ENCODE data around the gene BHLHE23. TPM values are rescaled to one million over a fixed set of nuclear protein-coding genes. Genes with fewer than 3 reads are reported as not detected.

BHLHE23 gene
- total and polyA plus RNA-seq, 2 donors (not counting 1 experiment from before 2014, with no cell fraction given) = not detected

DNA sequence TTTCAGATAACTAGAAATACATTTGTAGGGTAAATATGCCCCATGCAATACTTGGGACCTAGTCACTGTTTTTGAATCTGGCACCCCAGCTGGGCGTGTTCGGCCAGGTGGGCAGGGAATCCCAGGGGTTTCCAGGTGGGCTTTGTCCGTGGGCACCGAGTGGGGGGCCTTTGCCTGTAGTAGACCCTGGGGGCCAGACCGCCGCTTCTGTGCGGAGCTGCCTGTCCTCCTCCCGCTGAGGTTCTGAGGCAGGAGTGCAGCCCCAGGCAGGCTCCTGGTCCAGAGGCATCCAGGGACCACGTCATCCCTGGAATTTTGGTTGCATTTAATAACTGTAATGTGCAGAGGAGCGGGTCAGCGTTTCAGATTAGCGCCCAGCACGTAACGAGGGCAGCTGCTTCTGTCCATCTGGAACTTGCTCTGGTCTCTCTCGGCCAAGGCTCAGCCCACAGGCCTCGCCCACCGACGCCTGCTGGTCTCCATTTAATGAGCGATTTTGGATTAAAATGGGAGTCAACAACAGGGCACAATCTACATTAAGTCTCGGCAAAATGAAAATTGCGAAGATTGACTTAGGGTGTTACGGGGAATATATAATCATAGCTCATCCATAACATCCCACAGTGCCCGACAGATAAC lies 12.8 kb downstream of the BHLHE23 start:
- H2AFZ ChIP-seq (ENCODE audit: low read length) = no peak overlapping the region
- H3K4me3 ChIP-seq (replicated peaks in 1 of 4; ENCODE audit: control extremely low read depth in 1 of 4, insufficient read depth in 1 of 4, low read depth in 3 of 4, low read length in 4 of 4) = no peak overlapping the region
- no peaks in the 10 kb centered on the region for H3K36me3 ChIP-seq (ENCODE audit: control insufficient read depth, insufficient read depth, low read length)
- no peaks in the 10 kb centered on the region for H3K4me1 ChIP-seq (ENCODE audit: control insufficient read depth, extremely low read depth, insufficient read depth, low read length)
- no peaks in the 10 kb centered on the region for H4K20me1 ChIP-seq (ENCODE audit: control insufficient read depth, extremely low read depth, insufficient read depth, low read length)
- H3K27me3 ChIP-seq (ENCODE audit: control insufficient read depth, insufficient read depth, low read length) = peaks cover 10% of the 10 kb centered on the region
- no peak overlapping the region for H3K4me2 ChIP-seq (ENCODE audit: extremely low read depth, insufficient read depth, low read length)
- TF ChIP-seq EZH2 (IDR thresholded peaks at IDR 0.05; ENCODE audit: low read length, missing control alignments) (no peak), CTCF (conservative IDR thresholded peaks at IDR 0.05 in 1 of 2, IDR thresholded peaks at IDR 0.05 in 1 of 2; ENCODE audit: low read depth in 1 of 2, low read length in 2 of 2) (no peak)
- DNase-seq (ENCODE audit: low read depth in 2 of 2) = no peak
- no peaks in the 10 kb centered on the region for H3K9me3 ChIP-seq (ENCODE audit: control insufficient read depth, insufficient read depth, low read depth, low read length)
- no peaks in the 10 kb centered on the region for H3K79me2 ChIP-seq (ENCODE audit: control insufficient read depth, insufficient read depth, low read length)
- H3K27ac ChIP-seq (ENCODE audit: insufficient read depth, low read length) = no peak overlapping the region
- no peak overlapping the region for H3K9ac ChIP-seq (ENCODE audit: insufficient read depth, low read length)

DNA sequence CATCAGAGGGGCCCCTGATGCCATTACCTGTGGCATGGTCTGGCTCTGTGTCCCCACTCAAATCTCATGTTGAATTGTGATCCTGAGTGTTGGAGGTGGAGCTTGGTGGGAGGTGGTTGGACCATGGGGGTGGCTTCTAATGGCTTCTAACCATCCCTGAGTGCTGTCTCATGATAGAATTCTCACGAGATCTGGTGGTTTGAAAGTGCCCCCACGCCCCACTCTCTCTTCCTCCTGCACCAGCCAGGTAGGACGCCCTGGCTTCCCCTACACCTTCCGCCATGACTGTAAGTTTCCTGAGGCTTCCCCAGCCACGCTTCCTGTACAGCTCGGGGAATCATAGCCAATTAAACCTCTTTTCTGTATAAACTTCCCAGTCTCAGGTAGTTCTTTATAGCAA lies 14.9 kb downstream of the BHLHE23 start:
- Histone ChIP-seq H4K20me1 (ENCODE audit: control insufficient read depth, extremely low read depth, insufficient read depth, low read length) (no peaks in the 10 kb centered on the region), H3K4me1 (ENCODE audit: control insufficient read depth, extremely low read depth, insufficient read depth, low read length) (no peaks in the 10 kb centered on the region), H3K27ac (ENCODE audit: insufficient read depth, low read length) (no peak overlapping the region), H3K79me2 (ENCODE audit: control insufficient read depth, insufficient read depth, low read length) (no peaks in the 10 kb centered on the region), H3K4me3 (replicated peaks in 1 of 4; ENCODE audit: control extremely low read depth in 1 of 4, insufficient read depth in 1 of 4, low read depth in 3 of 4, low read length in 4 of 4) (no peak overlapping the region), H2AFZ (ENCODE audit: low read length) (no peak overlapping the region), H3K9me3 (ENCODE audit: control insufficient read depth, insufficient read depth, low read depth, low read length) (no peaks in the 10 kb centered on the region), H3K27me3 (ENCODE audit: control insufficient read depth, insufficient read depth, low read length) (peaks cover 10% of the 10 kb centered on the region), H3K9ac (ENCODE audit: insufficient read depth, low read length) (no peak overlapping the region), H3K36me3 (ENCODE audit: control insufficient read depth, insufficient read depth, low read length) (no peaks in the 10 kb centered on the region), H3K4me2 (ENCODE audit: extremely low read depth, insufficient read depth, low read length) (no peak overlapping the region)
- TF ChIP-seq CTCF (conservative IDR thresholded peaks at IDR 0.05 in 1 of 2, IDR thresholded peaks at IDR 0.05 in 1 of 2; ENCODE audit: low read depth in 1 of 2, low read length in 2 of 2) (no peak), EZH2 (IDR thresholded peaks at IDR 0.05; ENCODE audit: low read length, missing control alignments) (no peak)
- DNase-seq (ENCODE audit: low read depth in 2 of 2) = no peak

- H3K27me3 ChIP-seq (ENCODE audit: control insufficient read depth, insufficient read depth, low read length) = peaks cover 12% of the 10 kb centered on the region
These were observed 15.5 kb downstream of the BHLHE23 start for GRCh38 chr20:62991196-62991807.

More at GRCh38 chr20:62991196-62991807, 15.5 kb downstream of the BHLHE23 start:
- H3K79me2 ChIP-seq (ENCODE audit: control insufficient read depth, insufficient read depth, low read length) = no peaks in the 10 kb centered on the region
- H3K4me1 ChIP-seq (ENCODE audit: control insufficient read depth, extremely low read depth, insufficient read depth, low read length) = no peaks in the 10 kb centered on the region
- H3K27ac ChIP-seq (ENCODE audit: insufficient read depth, low read length) = no peak overlapping the region
- H3K36me3 ChIP-seq (ENCODE audit: control insufficient read depth, insufficient read depth, low read length) = no peaks in the 10 kb centered on the region
- no peak overlapping the region for H3K9ac ChIP-seq (ENCODE audit: insufficient read depth, low read length)
- no peak for TF ChIP-seq CTCF (conservative IDR thresholded peaks at IDR 0.05 in 1 of 2, IDR thresholded peaks at IDR 0.05 in 1 of 2; ENCODE audit: low read depth in 1 of 2, low read length in 2 of 2)
- TF ChIP-seq EZH2 (IDR thresholded peaks at IDR 0.05; ENCODE audit: low read length, missing control alignments) = no peak
- no peaks in the 10 kb centered on the region for H3K9me3 ChIP-seq (ENCODE audit: control insufficient read depth, insufficient read depth, low read depth, low read length)
- no peak overlapping the region for H3K4me3 ChIP-seq (replicated peaks in 1 of 4; ENCODE audit: control extremely low read depth in 1 of 4, insufficient read depth in 1 of 4, low read depth in 3 of 4, low read length in 4 of 4)
- no peak for DNase-seq (ENCODE audit: low read depth in 2 of 2)
- no peak overlapping the region for H3K4me2 ChIP-seq (ENCODE audit: extremely low read depth, insufficient read depth, low read length)
- H4K20me1 ChIP-seq (ENCODE audit: control insufficient read depth, extremely low read depth, insufficient read depth, low read length) = no peaks in the 10 kb centered on the region
- no peak overlapping the region for H2AFZ ChIP-seq (ENCODE audit: low read length)
